GM12864 (cell line): ENCODE results near the gene DPYSL4.

Experiments
- DNase-seq: peaks from one replicate; pipeline ENCODE4 v3.0.0-alpha.2; 2011; ENCODE audit warnings: low read depth
- H3K4me3 ChIP-seq: 2 replicates; pipeline ENCODE4 v1.5.1; 2011; ENCODE audit warnings: mild to moderate bottlenecking, low read depth, low read length, control low read depth
- CTCF ChIP-seq: IDR thresholded peaks from 2 replicates; pipeline ENCODE4 v1.5.1; 2011; ENCODE audit warnings: low read depth, mild to moderate bottlenecking, moderate library complexity, low read length, control low read depth, inconsistent platforms; ENCODE audit errors: missing control alignments

Gene DPYSL4

DNA sequence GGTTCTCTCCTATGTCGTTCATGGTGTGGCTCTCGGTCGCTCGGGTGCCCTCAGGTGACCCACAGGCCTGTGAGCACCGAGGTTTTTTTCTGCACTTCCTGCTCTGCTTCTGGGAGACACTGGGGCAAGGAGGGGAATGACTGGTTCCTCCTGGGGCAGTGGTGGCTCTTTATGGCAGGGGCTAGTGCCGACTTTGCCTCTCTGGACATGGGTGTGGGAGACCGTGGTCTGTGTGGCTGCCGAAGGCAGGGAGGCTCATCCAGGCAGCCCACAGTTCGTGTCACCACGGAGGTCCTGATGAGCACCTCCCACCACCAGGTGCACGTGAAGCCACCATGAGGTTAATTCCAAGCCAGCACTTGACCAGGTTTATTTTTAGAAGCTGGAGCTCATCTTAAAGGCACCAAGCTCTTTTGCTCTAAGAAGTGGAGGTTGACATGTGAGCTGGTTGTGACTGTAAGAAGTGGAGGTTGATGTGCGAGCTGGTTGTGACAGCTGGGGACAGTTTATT, 24.7 kb upstream of the DPYSL4 start:
- H3K4me3 ChIP-seq, result no peak overlapping the region
- no peak for DNase-seq
- no peak for TF ChIP-seq CTCF

- DNase-seq, result no peak
- no peak overlapping the region for H3K4me3 ChIP-seq
- no peak for TF ChIP-seq CTCF
Measured at GRCh38 chr10:132162590-132163277, 24.0 kb upstream of the DPYSL4 start.

GRCh38 chr10:132163278-132163765, 23.4 kb upstream of the DPYSL4 start:
- H3K4me3 ChIP-seq, result no peak overlapping the region
- DNase-seq, result no peak
- TF ChIP-seq CTCF, result peak; percentile 39

GRCh38 chr10:132163826-132164515, 22.8 kb upstream of the DPYSL4 start:
- TF ChIP-seq CTCF, result no peak
- no peak overlapping the region for H3K4me3 ChIP-seq
- DNase-seq, result no peak

DNA sequence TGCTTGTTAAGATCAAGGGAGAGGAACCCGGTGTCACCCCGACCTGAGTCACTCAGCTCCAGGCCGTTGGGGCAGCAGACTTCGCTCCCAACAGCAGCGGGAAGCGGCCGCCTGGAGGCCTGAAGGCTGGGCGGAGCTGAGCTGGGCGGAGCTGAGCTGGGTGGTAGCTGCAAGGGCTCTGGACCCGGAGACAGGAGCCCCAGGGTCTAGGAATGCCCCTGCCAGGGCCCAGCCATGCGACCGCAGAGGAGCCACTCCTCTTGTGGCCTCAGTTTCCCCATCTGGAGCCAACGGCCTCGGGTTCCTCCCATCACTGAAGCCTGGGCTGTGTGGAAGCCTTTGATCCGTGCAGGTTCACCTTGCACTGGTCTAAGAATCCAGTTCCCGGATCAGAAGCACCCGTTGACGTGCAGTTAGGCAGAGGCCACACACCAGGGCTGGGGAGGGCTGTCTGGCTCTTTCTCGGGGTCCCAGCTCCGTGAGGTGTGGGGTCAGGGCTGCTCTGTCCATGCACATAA, 21.9 kb upstream of the DPYSL4 start:
- TF ChIP-seq CTCF, result no peak
- no peak overlapping the region for H3K4me3 ChIP-seq
- no peak for DNase-seq

DNA sequence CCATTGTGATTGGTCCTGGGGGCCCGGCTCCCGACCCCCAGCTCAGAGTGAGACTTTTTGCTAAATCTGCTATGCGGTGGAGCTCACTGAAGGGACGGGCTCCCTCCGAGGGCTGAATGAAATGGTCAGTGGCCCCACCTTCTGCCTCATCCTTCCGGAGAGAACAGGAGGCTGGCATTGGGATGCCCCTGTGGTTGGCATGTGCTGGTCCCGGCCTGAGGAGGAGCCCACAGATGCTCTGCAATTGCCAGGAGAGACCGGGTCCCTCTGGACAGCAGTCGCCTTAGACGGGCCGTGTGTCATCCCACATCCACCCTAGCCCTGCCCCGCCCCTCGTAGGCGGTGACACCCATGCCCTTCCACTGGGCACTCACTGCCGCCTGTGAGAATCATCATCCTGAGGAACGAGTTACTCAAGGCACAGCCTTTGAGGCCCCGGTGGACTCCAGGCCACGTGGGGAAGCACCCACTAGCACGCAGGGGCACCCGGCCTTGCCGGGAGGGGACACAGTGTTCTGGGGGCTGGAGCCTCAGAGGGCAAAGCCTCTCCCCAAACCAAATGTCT, 21.2 kb upstream of the DPYSL4 start:
- TF ChIP-seq CTCF, result no peak
- no peak for DNase-seq
- no peak overlapping the region for H3K4me3 ChIP-seq
